ENCODE measurements around the gene OAS2.

The OAS2 gene

DNA sequence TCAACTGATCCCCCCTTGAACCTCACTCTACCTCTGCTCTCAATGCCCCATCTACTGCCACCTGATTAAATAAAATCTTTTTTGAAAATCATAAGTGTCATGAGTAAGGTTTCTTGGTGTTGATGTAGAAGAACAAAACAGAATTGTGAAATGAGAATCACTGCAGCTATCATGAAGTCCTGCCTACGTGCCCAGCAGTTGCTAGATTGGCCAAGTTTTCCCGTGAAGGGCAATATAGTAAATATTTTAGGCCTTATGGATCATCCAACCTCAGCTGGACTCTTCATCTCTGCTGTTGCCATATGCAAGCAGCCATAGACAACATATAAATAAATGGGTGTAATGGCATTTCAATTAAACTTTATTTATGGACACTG, 45.2 kb upstream of the OAS2 start:
- no peaks in the 10 kb centered on the region for H3K27me3 ChIP-seq
- no peak overlapping the region for H3K4me3 ChIP-seq
- TF ChIP-seq, protein P1, sequence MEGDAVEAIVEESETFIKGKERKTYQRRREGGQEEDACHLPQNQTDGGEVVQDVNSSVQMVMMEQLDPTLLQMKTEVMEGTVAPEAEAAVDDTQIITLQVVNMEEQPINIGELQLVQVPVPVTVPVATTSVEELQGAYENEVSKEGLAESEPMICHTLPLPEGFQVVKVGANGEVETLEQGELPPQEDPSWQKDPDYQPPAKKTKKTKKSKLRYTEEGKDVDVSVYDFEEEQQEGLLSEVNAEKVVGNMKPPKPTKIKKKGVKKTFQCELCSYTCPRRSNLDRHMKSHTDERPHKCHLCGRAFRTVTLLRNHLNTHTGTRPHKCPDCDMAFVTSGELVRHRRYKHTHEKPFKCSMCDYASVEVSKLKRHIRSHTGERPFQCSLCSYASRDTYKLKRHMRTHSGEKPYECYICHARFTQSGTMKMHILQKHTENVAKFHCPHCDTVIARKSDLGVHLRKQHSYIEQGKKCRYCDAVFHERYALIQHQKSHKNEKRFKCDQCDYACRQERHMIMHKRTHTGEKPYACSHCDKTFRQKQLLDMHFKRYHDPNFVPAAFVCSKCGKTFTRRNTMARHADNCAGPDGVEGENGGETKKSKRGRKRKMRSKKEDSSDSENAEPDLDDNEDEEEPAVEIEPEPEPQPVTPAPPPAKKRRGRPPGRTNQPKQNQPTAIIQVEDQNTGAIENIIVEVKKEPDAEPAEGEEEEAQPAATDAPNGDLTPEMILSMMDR (IDR thresholded peaks at IDR 0.05), result no peak
- H3K27ac ChIP-seq, result no peak overlapping the region
- no peak for DNase-seq
- intact Hi-C loops (cut with DNase I; ENCODE audit: low total_unique reads), result no loop called here
- peaks cover 0 to 3% (median 0%) of the 10 kb centered on the region in 4 donors for H3K4me1 ChIP-seq
- H3K36me3 ChIP-seq, result no peaks in the 10 kb centered on the region
- H3K9me3 ChIP-seq, result no peaks in the 10 kb centered on the region

DNA sequence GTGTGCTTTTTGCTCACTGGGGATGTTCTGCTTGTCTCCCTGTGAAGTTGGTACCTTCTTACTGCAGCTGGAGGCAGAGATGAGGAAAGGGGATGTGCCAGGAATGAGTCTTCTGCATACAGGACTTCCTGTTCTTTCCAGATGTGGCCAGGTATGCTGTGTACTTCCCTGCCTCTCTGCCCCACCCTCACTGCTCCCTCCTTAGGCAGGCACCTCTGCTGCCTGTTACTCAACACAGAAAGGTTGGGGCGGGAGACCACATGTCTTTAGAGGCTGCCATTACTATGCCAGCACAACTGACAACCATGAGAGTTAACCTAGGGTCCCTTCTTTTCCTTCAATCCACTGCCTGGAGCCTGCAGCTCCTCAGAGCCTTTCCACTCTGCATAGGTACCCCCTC, 42.1 kb upstream of the OAS2 start:
- Histone ChIP-seq H3K27ac (no peak overlapping the region), H3K27me3 (no peaks in the 10 kb centered on the region), H3K36me3 (no peaks in the 10 kb centered on the region), H3K4me3 (no peak overlapping the region), H3K9me3 (no peaks in the 10 kb centered on the region), H3K4me1 (peaks cover 0 to 17% (median 10%) of the 10 kb centered on the region in 4 donors)
- TF ChIP-seq, protein P1 (IDR thresholded peaks at IDR 0.05), result no peak
- intact Hi-C loops (cut with DNase I; ENCODE audit: low total_unique reads), result no loop called here
- no peak for DNase-seq

DNA sequence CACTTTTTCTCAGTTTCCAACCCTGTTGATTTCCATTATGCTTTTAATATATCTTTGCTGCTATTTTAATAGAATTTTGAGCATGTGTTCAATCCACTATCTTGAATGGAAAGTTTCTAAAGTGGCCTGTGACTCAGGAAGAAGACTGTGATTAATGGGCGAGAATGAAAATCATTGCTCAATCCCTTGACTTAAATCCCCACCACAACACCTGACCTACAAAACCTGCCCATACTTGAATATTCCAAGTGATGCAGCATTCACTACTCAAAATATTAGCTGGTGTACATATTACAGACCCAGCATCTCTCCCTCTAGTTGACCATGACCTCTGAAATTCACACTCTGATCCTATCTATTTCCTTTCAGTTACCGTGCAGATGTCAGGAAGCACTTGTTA, 41.4 kb upstream of the OAS2 start:
- DNase-seq, result no peak
- H3K36me3 ChIP-seq, result no peaks in the 10 kb centered on the region
- intact Hi-C loops (cut with DNase I; ENCODE audit: low total_unique reads), result no loop called here
- no peaks in the 10 kb centered on the region for H3K9me3 ChIP-seq
- H3K4me1 ChIP-seq, result peaks cover 0 to 17% (median 10%) of the 10 kb centered on the region in 4 donors
- no peak overlapping the region for H3K27ac ChIP-seq
- no peak overlapping the region for H3K4me3 ChIP-seq
- no peaks in the 10 kb centered on the region for H3K27me3 ChIP-seq
- TF ChIP-seq, protein P1 (IDR thresholded peaks at IDR 0.05), result no peak

DNA sequence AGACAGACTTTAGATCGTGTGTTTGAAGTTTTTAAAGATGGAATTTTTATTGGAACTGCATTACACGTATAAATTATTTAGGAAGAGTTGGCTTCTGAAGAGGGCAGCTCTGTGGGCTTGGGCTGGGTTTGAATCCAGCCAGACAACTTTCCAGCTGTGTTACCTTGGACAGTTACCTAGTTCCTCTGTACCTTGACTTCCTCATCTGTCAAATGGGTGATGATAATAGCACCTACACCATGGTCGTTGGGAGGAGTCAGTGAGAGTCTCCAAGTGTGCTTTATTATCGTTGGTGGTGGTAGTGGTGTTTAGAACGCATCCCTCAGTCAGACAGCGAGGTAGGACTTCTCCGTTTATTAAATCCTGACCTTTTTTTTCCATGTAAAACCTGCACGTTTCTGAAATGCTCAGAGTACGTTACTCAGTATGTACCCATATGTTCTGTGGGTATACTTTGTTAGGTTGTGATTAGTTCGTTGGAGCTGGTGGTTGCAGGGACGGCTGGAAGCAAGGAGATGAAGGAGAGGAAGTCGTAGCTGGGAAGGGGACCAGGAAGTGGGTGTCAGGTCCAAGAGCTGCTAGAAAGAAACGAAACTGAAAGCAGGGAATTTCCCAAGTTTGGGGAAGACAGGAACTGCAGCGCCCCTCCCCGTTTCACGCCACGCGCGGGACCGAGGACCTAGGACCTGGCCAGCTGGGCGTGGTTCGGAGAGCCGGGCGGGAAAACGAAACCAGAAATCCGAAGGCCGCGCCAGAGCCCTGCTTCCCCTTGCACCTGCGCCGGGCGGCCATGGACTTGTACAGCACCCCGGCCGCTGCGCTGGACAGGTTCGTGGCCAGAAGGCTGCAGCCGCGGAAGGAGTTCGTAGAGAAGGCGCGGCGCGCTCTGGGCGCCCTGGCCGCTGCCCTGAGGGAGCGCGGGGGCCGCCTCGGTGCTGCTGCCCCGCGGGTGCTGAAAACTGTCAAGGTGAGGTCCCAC, 40.3 kb upstream of the OAS2 start, which contains the start of gene OAS3:
TSS of gene OAS3 (plus strand) at position 734 of the 979 bp plus-strand sequence. CDS start at position 791, 57 bp downstream.
- intact Hi-C loops (cut with DNase I; ENCODE audit: low total_unique reads), result no loop called here
- H3K4me1 ChIP-seq, result peaks cover 0 to 17% (median 10%) of the 10 kb centered on the region in 4 donors
- peak; percentile 88 to 90 for DNase-seq
- H3K27ac ChIP-seq, result peak within 1 kb of the TSS; percentile 38 to 54
- H3K27me3 ChIP-seq, result no peaks in the 10 kb centered on the region
- H3K9me3 ChIP-seq, result no peaks in the 10 kb centered on the region
- TF ChIP-seq, protein P1 (IDR thresholded peaks at IDR 0.05), result no peak
- H3K4me3 ChIP-seq, result peak within 1 kb of the TSS; percentile 61 to 81
- no peaks in the 10 kb centered on the region for H3K36me3 ChIP-seq

DNA sequence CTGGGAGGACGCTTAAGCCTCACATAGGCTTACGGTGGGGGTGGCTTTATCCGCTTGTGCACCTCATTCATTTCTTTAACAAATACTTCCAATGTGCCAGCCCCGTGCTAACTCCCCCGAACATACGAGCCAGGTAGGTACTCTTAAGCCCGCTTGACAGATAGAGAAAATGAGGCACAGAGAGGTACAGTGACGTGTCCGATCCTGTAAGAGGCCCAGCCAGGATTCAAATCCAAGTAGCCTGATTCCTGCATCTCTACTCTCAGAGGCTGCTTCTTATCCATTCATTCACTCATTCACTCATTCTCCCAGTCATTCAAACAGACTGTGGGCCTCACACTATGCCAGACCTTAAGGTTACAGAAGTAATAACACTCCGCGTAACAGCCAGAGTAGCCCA, 39.6 kb upstream of the OAS2 start:
- intact Hi-C loops (cut with DNase I; ENCODE audit: low total_unique reads), result no loop called here

More for the DNA sequence above, 39.6 kb upstream of the OAS2 start:
- TF ChIP-seq, protein P1 (IDR thresholded peaks at IDR 0.05), result no peak
- peaks cover 0 to 1% (median 0%) of the 10 kb centered on the region in 3 donors for H3K36me3 ChIP-seq
- peak overlapping the region; percentile 61 to 81 for H3K4me3 ChIP-seq
- H3K9me3 ChIP-seq, result no peaks in the 10 kb centered on the region
- peak overlapping the region; percentile 38 to 54 for H3K27ac ChIP-seq
- H3K4me1 ChIP-seq, result peaks cover 0 to 17% (median 10%) of the 10 kb centered on the region in 4 donors
- no peaks in the 10 kb centered on the region for H3K27me3 ChIP-seq
- DNase-seq, result no peak
